B cell (primary cell): ENCODE measurements around the gene BTBD18. TPM values are rescaled to one million over a fixed set of nuclear protein-coding genes. Genes with fewer than 3 reads are reported as not detected.
A peak's percentile ranks its signal among the peaks of the same experiment; 100 is the strongest.

ENCODE experiments used
- ATAC-seq: fragments of 200-7000 bp; cut with Tn5 transposase; one replicate; pipeline ENCODE4 v1.10.0; 2021; ENCODE audit warnings: low read depth, mild to moderate bottlenecking, moderate number of reproducible peaks, moderate library complexity
- CTCF ChIA-PET: fragments of 350-600 bp; sonication (Branson Sonifier 250); formaldehyde crosslinking; loops from one replicate; lab custom pipeline; 2021; ENCODE audit warnings: antibody characterized with exemption, inconsistent platforms; lab: Charles Lee
- POLR2A ChIA-PET: fragments of 350-600 bp; sonication (Branson Sonifier 250); formaldehyde crosslinking; loops from one replicate; lab custom pipeline; 2021; ENCODE audit warnings: antibody characterized with exemption; lab: Charles Lee
- DNase-seq: peaks from one replicate; pipeline ENCODE4 v3.0.0; 2013
- H2AFZ ChIP-seq: 2 replicates; pipeline ENCODE4 v1.6.1; 2012; ENCODE audit warnings: mild to moderate bottlenecking, low read depth, low read length; ENCODE audit not compliant: insufficient read depth, poor library complexity, severe bottlenecking
- H3K27ac ChIP-seq, 2 donors: 1 replicate in 1 of 2; 2 replicates in 1 of 2; pipeline ENCODE4 v1.5.1; 2012 to 2013; ENCODE audit warnings: low read length in 2 of 2, mild to moderate bottlenecking in 2 of 2, moderate library complexity in 1 of 2
- H3K27me3 ChIP-seq, 4 experiments: fragments of 200-600 bp in 1 of 4; sonication (generic) in 1 of 4; replicated peaks in 1 of 4; 1 replicate in 2 of 4; 2 replicates in 2 of 4; pipeline versions ENCODE4 v1.6.1 to v1.7.0; 2013 to 2016; ENCODE audit warnings: low read length in 3 of 4, mild to moderate bottlenecking in 2 of 4, mixed read lengths in 1 of 4, moderate library complexity in 1 of 4; ENCODE audit not compliant: insufficient read depth in 4 of 4, control insufficient read depth in 3 of 4; ENCODE audit errors: control extremely low read depth in 1 of 4
- H3K36me3 ChIP-seq, 2 experiments: replicated peaks in 1 of 2; 1 replicate in 1 of 2; 2 replicates in 1 of 2; pipeline versions ENCODE4 v1.6.1 to v1.7.1; 2013; ENCODE audit warnings: low read length in 1 of 2; ENCODE audit not compliant: insufficient read depth in 2 of 2, control insufficient read depth in 1 of 2; ENCODE audit errors: control extremely low read depth in 1 of 2, extremely low read depth in 1 of 2
- H3K4me1 ChIP-seq, 2 donors: fragments of 200-600 bp in 1 of 2; sonication (generic) in 1 of 2; 1 replicate in 1 of 2; 2 replicates in 1 of 2; pipeline versions ENCODE4 v1.5.1 to v1.6.1; 2013 to 2017; ENCODE audit warnings: low read length in 2 of 2; ENCODE audit not compliant: control insufficient read depth in 2 of 2, insufficient read depth in 2 of 2
- H3K4me2 ChIP-seq: replicated peaks from 2 replicates; pipeline ENCODE3; 2012; ENCODE audit warnings: mild to moderate bottlenecking, low read depth, low read length; ENCODE audit not compliant: poor library complexity, severe bottlenecking
- H3K4me3 ChIP-seq, 5 experiments: fragments of 200-600 bp in 1 of 5; sonication (generic) in 1 of 5; 1 replicate in 3 of 5; 2 replicates in 2 of 5; pipeline versions ENCODE4 v1.5.1 to v1.7.0; 2011 to 2016; ENCODE audit warnings: low read length in 4 of 5, mild to moderate bottlenecking in 4 of 5, low read depth in 2 of 5, control low read depth in 1 of 5, moderate library complexity in 1 of 5; ENCODE audit not compliant: insufficient read depth in 1 of 5; ENCODE audit errors: control extremely low read depth in 1 of 5, extremely low read depth in 1 of 5
- H3K79me2 ChIP-seq: fragments of 200-600 bp; sonication (generic); one replicate; pipeline ENCODE4 v1.6.0; 2016; ENCODE audit warnings: low read length; ENCODE audit not compliant: control insufficient read depth, insufficient read depth
- H3K9ac ChIP-seq: fragments of 200-600 bp; sonication (generic); 2 replicates; pipeline ENCODE4 v1.6.1; 2017; ENCODE audit warnings: mild to moderate bottlenecking, low read length, moderate library complexity
- H3K9me3 ChIP-seq, 3 donors: one replicate each; pipeline versions ENCODE4 v1.6.1 to v1.7.1; 2013; ENCODE audit warnings: low read length in 2 of 3; ENCODE audit not compliant: control insufficient read depth in 2 of 3, insufficient read depth in 1 of 3; ENCODE audit errors: control extremely low read depth in 1 of 3
- H4K20me1 ChIP-seq: 2 replicates; pipeline ENCODE4 v1.6.0; 2012; ENCODE audit warnings: mild to moderate bottlenecking, low read length; ENCODE audit not compliant: insufficient read depth, control insufficient read depth, poor library complexity, severe bottlenecking
- H3K27ac Mint-ChIP-seq: one replicate; pipeline ENCODE4 v1.8.0; 2021; ENCODE audit warnings: mixed read lengths
- H3K27me3 Mint-ChIP-seq: one replicate; pipeline ENCODE4 v1.8.0; 2021; ENCODE audit warnings: mixed read lengths
- H3K4me1 Mint-ChIP-seq: one replicate; pipeline ENCODE4 v1.8.0; 2021; ENCODE audit warnings: mixed read lengths
- H3K4me3 Mint-ChIP-seq: one replicate; pipeline ENCODE4 v1.8.0; 2021; ENCODE audit warnings: mixed read lengths
- H3K9me3 Mint-ChIP-seq: one replicate; pipeline ENCODE4 v1.8.0; 2022; ENCODE audit warnings: mixed read lengths; ENCODE audit not compliant: insufficient read depth
- EZH2 ChIP-seq: IDR thresholded peaks from 2 replicates; pipeline ENCODE4 v1.6.1; 2012; ENCODE audit warnings: borderline replicate concordance, low read depth, mild to moderate bottlenecking, moderate library complexity, low read length; ENCODE audit not compliant: insufficient read depth, poor library complexity, severe bottlenecking
- WGBS: methylation state at CpG from one replicate; pipeline ENCODE4 v1.1.5; 2013; ENCODE audit warnings: missing lambda C conversion rate; ENCODE audit not compliant: insufficient coverage; 5-methylcytosine and 5-hydroxymethylcytosine counted together
- intact Hi-C: fragments of 100-400 bp; cut with micrococcal nuclease; formaldehyde crosslinking; loops from one replicate; pipeline ENCODE4 v1.10.0; 2022
- polyA plus RNA-seq: library from polyadenylated mRNA; depleted of rRNA; stranded (reverse); fragments of >200 nt; gene quantifications from 2 replicates; pipeline ENCODE4 v1.2.3, GENCODE V29; 2012
- total RNA-seq, 2 donors: library from RNA; stranded (reverse); fragments of 120-200 nt in 1 of 2; gene quantifications; 1 replicate in 1 of 2; 2 replicates in 1 of 2; pipeline versions ENCODE4 v1.2.3 to v1.2.4, GENCODE V29; 2013 to 2022
- TF ChIP-seq, protein P1 (sequence below): fragments of 200-600 bp; IDR thresholded peaks from one replicate; pipeline ENCODE4 v1.8.0; 2022; ENCODE audit warnings: antibody characterized with exemption, mild to moderate bottlenecking

BTBD18 gene
- total and polyA plus RNA-seq, 2 donors (not counting 1 experiment from before 2014, with no cell fraction given) = not detected

DNA sequence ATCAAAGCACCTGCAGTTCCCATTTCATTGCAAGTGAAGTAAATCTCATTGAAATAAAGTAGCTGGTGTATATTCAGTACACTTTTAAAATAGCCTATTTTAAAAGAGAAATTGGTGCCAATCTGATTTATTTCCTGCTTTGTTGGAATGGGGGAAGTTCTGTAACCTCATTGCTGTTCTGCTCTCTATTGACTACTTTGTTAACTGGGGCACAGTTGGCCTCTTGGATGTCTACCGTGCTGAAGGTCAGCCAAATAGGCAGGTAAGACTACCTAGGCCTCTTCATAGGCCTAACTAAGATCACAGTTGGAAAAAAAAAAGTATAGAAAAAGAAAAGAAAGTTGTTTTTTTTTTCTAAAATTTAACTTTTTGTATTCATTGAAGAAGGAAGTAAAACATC, 19.2 kb upstream of the BTBD18 start:
- Histone ChIP-seq H3K4me3 (no peak overlapping the region), H3K9me3 (no peaks in the 10 kb centered on the region), H3K36me3 (no peaks in the 10 kb centered on the region), H3K79me2 (peaks cover 82% of the 10 kb centered on the region), H3K27ac (peak overlapping the region in 1 of 2 donors; percentile 59), H3K27me3 (no peaks in the 10 kb centered on the region), H4K20me1 (no peaks in the 10 kb centered on the region), H2AFZ (no peak overlapping the region), H3K4me1 (peaks cover 4 to 9% of the 10 kb centered on the region in 2 donors), H3K4me2 (no peak overlapping the region), H3K9ac (no peak overlapping the region)
- WGBS = no CpG with 5 or more reads among the region's 1 CpG
- Mint-ChIP-seq H3K27me3 (no peaks in the 10 kb centered on the region), H3K9me3 (no peaks in the 10 kb centered on the region), H3K4me3 (no peak overlapping the region), H3K4me1 (peaks cover 13% of the 10 kb centered on the region), H3K27ac (no peak overlapping the region)
- intact Hi-C loops = no loop called here
- ChIA-PET CTCF (interaction anchor here (0.7 to 0.8 kb wide), 2 partner anchors 30 to 1448 kb away, joined by 4 to 5 read pairs; no protein-coding TSS in a partner anchor), POLR2A (no interaction called here)
- TF ChIP-seq, protein P1, sequence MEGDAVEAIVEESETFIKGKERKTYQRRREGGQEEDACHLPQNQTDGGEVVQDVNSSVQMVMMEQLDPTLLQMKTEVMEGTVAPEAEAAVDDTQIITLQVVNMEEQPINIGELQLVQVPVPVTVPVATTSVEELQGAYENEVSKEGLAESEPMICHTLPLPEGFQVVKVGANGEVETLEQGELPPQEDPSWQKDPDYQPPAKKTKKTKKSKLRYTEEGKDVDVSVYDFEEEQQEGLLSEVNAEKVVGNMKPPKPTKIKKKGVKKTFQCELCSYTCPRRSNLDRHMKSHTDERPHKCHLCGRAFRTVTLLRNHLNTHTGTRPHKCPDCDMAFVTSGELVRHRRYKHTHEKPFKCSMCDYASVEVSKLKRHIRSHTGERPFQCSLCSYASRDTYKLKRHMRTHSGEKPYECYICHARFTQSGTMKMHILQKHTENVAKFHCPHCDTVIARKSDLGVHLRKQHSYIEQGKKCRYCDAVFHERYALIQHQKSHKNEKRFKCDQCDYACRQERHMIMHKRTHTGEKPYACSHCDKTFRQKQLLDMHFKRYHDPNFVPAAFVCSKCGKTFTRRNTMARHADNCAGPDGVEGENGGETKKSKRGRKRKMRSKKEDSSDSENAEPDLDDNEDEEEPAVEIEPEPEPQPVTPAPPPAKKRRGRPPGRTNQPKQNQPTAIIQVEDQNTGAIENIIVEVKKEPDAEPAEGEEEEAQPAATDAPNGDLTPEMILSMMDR = no peak
- TF ChIP-seq EZH2 = no peak
- ATAC-seq (no peak), DNase-seq (no peak)

DNA sequence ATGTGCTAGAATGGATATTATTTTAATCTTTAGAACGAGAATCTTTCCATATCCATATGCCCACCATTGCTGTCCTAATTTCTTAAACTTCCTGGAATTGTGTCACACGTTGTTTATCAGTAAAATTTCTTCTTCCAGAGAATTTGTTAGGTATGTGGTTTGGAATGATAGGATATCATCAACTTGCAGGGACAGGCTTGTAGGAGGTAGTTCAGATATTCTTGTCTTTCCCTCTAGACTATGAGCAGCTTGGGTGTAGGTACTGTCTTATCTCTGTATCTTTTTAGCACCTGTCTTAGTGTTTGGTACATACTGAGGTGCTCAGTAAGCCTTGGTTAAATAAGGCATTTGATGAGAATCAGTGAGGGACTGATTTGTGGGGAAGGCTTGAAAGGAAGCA, 13.4 kb upstream of the BTBD18 start:
- no peaks in the 10 kb centered on the region for H3K27me3 ChIP-seq
- Mint-ChIP-seq H3K27me3 (no peaks in the 10 kb centered on the region), H3K4me1 (peaks cover 30% of the 10 kb centered on the region), H3K27ac (no peak overlapping the region), H3K9me3 (no peaks in the 10 kb centered on the region), H3K4me3 (no peak overlapping the region)
- no CpG with 5 or more reads among the region's 2 CpGs for WGBS
- TF ChIP-seq EZH2 = no peak
- TF ChIP-seq, protein P1 = no peak
- intact Hi-C loops = no loop called here
- ATAC-seq = no peak
- H3K79me2 ChIP-seq = peaks cover 76% of the 10 kb centered on the region
- DNase-seq = no peak
- peaks cover 15 to 19% of the 10 kb centered on the region in 2 donors for H3K4me1 ChIP-seq
- ChIA-PET CTCF (interaction anchor here (1.0 to 6.0 kb wide), 3 partner anchors 13 to 35 kb away, joined by 4 to 68 read pairs (median 6); partner anchors contain the start of gene BTBD18), POLR2A (no interaction called here)
- H3K4me3 ChIP-seq = no peak overlapping the region
- no peak overlapping the region for H2AFZ ChIP-seq
- no peak overlapping the region for H3K4me2 ChIP-seq
- H4K20me1 ChIP-seq = no peaks in the 10 kb centered on the region
- no peaks in the 10 kb centered on the region for H3K36me3 ChIP-seq
- H3K9ac ChIP-seq = no peak overlapping the region
- H3K9me3 ChIP-seq = no peaks in the 10 kb centered on the region
- no peak overlapping the region for H3K27ac ChIP-seq
